Suprapubic skin (tissue), 4 donors: ENCODE results near the gene AIFM3. TPM values are rescaled to one million over a fixed set of nuclear protein-coding genes. Genes with fewer than 3 reads are reported as not detected.
A peak's percentile ranks its signal among the peaks of the same experiment; 100 is the strongest.

Experiments used
- DNase-seq, 2 donors: peaks; one replicate each; pipeline ENCODE4 v3.0.0-alpha.2; 2019; ENCODE audit warnings: low spot score in 2 of 2
- H3K27ac ChIP-seq: fragments of 200-600 bp; sonication (generic); one replicate; pipeline ENCODE4 v1.5.1; 2019
- H3K27me3 ChIP-seq: fragments of 200-600 bp; sonication (generic); one replicate; pipeline ENCODE4 v1.5.1; 2019
- H3K36me3 ChIP-seq: fragments of 200-600 bp; sonication (generic); one replicate; pipeline ENCODE4 v1.5.1; 2019
- H3K4me1 ChIP-seq: fragments of 200-600 bp; sonication (generic); one replicate; pipeline ENCODE4 v1.5.1; 2019
- H3K4me3 ChIP-seq: fragments of 200-600 bp; sonication (generic); one replicate; pipeline ENCODE4 v1.5.1; 2019; ENCODE audit warnings: mild to moderate bottlenecking
- H3K9me3 ChIP-seq: fragments of 200-600 bp; sonication (generic); one replicate; pipeline ENCODE4 v1.5.1; 2019
- CTCF ChIP-seq, 2 donors: fragments of 200-600 bp in 1 of 2; fragments of 450-650 bp in 1 of 2; sonication (generic) in 1 of 2; IDR thresholded peaks; one replicate each; pipeline ENCODE4 v1.5.1; 2016 to 2019; ENCODE audit warnings: antibody characterized with exemption in 2 of 2, mild to moderate bottlenecking in 1 of 2, moderate library complexity in 1 of 2
- EP300 ChIP-seq: sonication (generic); formaldehyde crosslinking; IDR thresholded peaks from one replicate; pipeline ENCODE4 v1.6.1; 2017; ENCODE audit warnings: antibody characterized with exemption
- POLR2A ChIP-seq, 2 donors: fragments of 450-650 bp; IDR thresholded peaks; one replicate each; pipeline ENCODE4 v1.6.1; 2017; ENCODE audit warnings: antibody characterized with exemption in 2 of 2, mild to moderate bottlenecking in 2 of 2, moderate library complexity in 2 of 2
- POLR2AphosphoS5 ChIP-seq, 3 donors: sonication (generic); formaldehyde crosslinking; IDR thresholded peaks; one replicate each; pipeline ENCODE4 v1.6.1; 2017; ENCODE audit warnings: antibody characterized with exemption in 3 of 3
- WGBS: methylation state at CpG from one replicate; pipeline ENCODE4 v1.1.5; 2018; 5-methylcytosine and 5-hydroxymethylcytosine counted together
- total RNA-seq, 4 donors: library from RNA; depleted of rRNA; stranded (reverse); fragments of >200 nt; gene quantifications; one replicate each; pipeline ENCODE4 v1.1.0, GENCODE V29; 2016

AIFM3 gene
- total RNA-seq, 4 donors from 2014 or later: 0.72 TPM; not detected in 3

- H3K4me3 ChIP-seq: no peak overlapping the region
- H3K27ac ChIP-seq: no peak overlapping the region
- DNase-seq: no peak
- no peak for TF ChIP-seq POLR2A (IDR thresholded peaks at IDR 0.05)
- no peak for TF ChIP-seq CTCF (IDR thresholded peaks at IDR 0.05)
- no peak for TF ChIP-seq EP300
- no peak for TF ChIP-seq POLR2AphosphoS5 (IDR thresholded peaks at IDR 0.05)
- H3K9me3 ChIP-seq: no peaks in the 10 kb centered on the region
- 89% methylated on average over 20 of the region's 21 CpGs for WGBS
- no peaks in the 10 kb centered on the region for H3K27me3 ChIP-seq
- H3K36me3 ChIP-seq: peaks cover 76% of the 10 kb centered on the region
- H3K4me1 ChIP-seq: no peaks in the 10 kb centered on the region
Observed at GRCh38 chr22:20990184-20991180, 23.4 kb downstream of the AIFM3 start.

- peak in 1 of 2 donors; percentile 58 for DNase-seq
- no peak overlapping the region for H3K4me3 ChIP-seq
- 95% methylated on average over 15 of the region's 24 CpGs for WGBS
- no peak for TF ChIP-seq CTCF (IDR thresholded peaks at IDR 0.05)
- no peak for TF ChIP-seq EP300
- TF ChIP-seq POLR2AphosphoS5 (IDR thresholded peaks at IDR 0.05): no peak
- no peak for TF ChIP-seq POLR2A (IDR thresholded peaks at IDR 0.05)
- H3K27ac ChIP-seq: no peak overlapping the region
- no peaks in the 10 kb centered on the region for H3K4me1 ChIP-seq
- peaks cover 85% of the 10 kb centered on the region for H3K36me3 ChIP-seq
- no peaks in the 10 kb centered on the region for H3K9me3 ChIP-seq
- no peaks in the 10 kb centered on the region for H3K27me3 ChIP-seq
Observed at GRCh38 chr22:20991252-20992055, 24.4 kb downstream of the AIFM3 start.

- TF ChIP-seq POLR2AphosphoS5 (IDR thresholded peaks at IDR 0.05): no peak
- TF ChIP-seq CTCF (IDR thresholded peaks at IDR 0.05): no peak
- no peak for TF ChIP-seq POLR2A (IDR thresholded peaks at IDR 0.05)
- no peak for TF ChIP-seq EP300
- 89% methylated on average over 3 of the region's 7 CpGs for WGBS
- H3K36me3 ChIP-seq: peaks cover 91% of the 10 kb centered on the region
Observed at GRCh38 chr22:20992056-20992442, 25.0 kb downstream of the AIFM3 start.

DNA sequence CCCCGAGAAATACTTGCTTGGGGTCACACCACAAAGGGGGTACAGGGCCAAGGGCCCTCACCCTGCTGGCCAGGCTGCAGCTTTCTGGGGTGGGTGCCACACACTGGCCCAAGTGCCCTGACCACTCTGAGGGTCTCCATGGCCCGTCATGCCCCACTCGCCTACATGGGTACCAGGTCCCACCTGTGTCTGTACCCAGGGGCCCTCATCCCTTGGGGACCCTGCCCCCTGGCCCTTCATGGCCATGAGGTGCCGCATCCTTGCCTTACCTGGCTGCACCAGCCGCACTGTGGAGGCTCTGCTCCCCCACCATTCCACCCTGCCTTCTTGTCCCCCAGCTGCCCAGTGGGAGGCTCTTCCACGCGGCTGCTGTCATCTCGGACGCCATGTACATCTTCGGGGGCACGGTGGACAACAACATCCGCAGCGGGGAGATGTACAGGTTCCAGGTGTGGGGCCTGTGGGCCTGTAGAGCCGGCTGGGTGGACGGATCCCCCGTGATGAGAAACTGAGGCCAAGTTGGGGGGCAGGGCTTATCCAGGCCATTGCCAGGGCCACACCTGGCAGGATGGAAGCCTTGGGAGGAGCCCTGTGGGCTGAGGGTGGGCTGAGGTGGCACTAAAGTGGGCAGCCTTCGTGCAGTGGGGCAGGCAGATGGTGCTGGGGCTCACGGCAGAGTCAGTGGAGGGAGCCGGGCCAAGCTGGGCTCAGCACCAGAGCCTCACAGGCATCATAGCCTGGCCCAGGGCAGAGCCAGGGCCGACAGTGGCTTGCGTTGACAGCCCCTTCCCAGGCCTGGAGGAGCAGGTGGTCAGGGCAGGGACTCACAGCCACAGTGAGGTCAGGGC, 25.6 kb downstream of the AIFM3 start:
- Histone ChIP-seq H3K27ac (no peak overlapping the region), H3K27me3 (no peaks in the 10 kb centered on the region), H3K4me3 (no peak overlapping the region), H3K4me1 (no peaks in the 10 kb centered on the region), H3K36me3 (peaks cover 93% of the 10 kb centered on the region), H3K9me3 (no peaks in the 10 kb centered on the region)
- WGBS: 83% methylated on average over 19 of the region's 21 CpGs
- TF ChIP-seq CTCF (IDR thresholded peaks at IDR 0.05): no peak
- no peak for TF ChIP-seq EP300
- no peak for TF ChIP-seq POLR2AphosphoS5 (IDR thresholded peaks at IDR 0.05)
- TF ChIP-seq POLR2A (IDR thresholded peaks at IDR 0.05): no peak
- DNase-seq: no peak

More at GRCh38 chr22:20992056-20992442, 25.0 kb downstream of the AIFM3 start:
- Histone ChIP-seq H3K4me3 (no peak overlapping the region), H3K9me3 (no peaks in the 10 kb centered on the region), H3K4me1 (no peaks in the 10 kb centered on the region), H3K27me3 (no peaks in the 10 kb centered on the region), H3K27ac (no peak overlapping the region)
- no peak for DNase-seq
